ENCODE results near the gene AP5B1.

The AP5B1 gene

GRCh38 chr11:65822776-65823528 lies 42.2 kb upstream of the AP5B1 start:
- CTCF ChIA-PET, result interaction anchor here (0.5 to 1.6 kb wide), 6 partner anchors 28 to 358 kb away, joined by 3 to 9 read pairs (median 4); partner anchors contain the start of gene KAT5
- H3K4me3 ChIP-seq (ENCODE audit: low read depth, low read length), result no peak overlapping the region
- no peaks in the 10 kb centered on the region for H3K4me1 ChIP-seq (ENCODE audit: control insufficient read depth, insufficient read depth, low read length)
- no peaks in the 10 kb centered on the region for H3K36me3 ChIP-seq (ENCODE audit: control insufficient read depth in 2 of 2, insufficient read depth in 1 of 2, low read length in 2 of 2)
- POLR2A ChIA-PET, result interaction anchor here (0.6 kb wide), 1 partner anchor 208 kb away, joined by 4 read pairs; no protein-coding TSS in a partner anchor
- H3K9me3 ChIP-seq (ENCODE audit: control insufficient read depth, insufficient read depth, low read depth, low read length), result no peaks in the 10 kb centered on the region
- H3K27ac ChIP-seq (ENCODE audit: extremely low read depth, low read depth, low read length), result no peak overlapping the region
- TF ChIP-seq ZNF202 (tag by site-specific recombination; IDR thresholded peaks at IDR 0.05; ENCODE audit: borderline replicate concordance), result no peak
- TF ChIP-seq ZNF837 (tag by site-specific recombination; IDR thresholded peaks at IDR 0.05), result no peak
- no peak for TF ChIP-seq ZNF266 (tag by site-specific recombination; IDR thresholded peaks at IDR 0.05; ENCODE audit: low read depth)
- TF ChIP-seq ZBTB49 (tag by site-specific recombination; IDR thresholded peaks at IDR 0.05; ENCODE audit: low read depth), result no peak
- no peak for TF ChIP-seq ZNF664 (tag by site-specific recombination; IDR thresholded peaks at IDR 0.05)
- no peak for TF ChIP-seq ZNF488 (tag by site-specific recombination; IDR thresholded peaks at IDR 0.05)
- TF ChIP-seq MEIS1 (CRISPR knock-in tag; IDR thresholded peaks at IDR 0.05; ENCODE audit: borderline replicate concordance), result no peak
- no peak for TF ChIP-seq ZFP41 (tag by site-specific recombination; IDR thresholded peaks at IDR 0.05; ENCODE audit: borderline replicate concordance)
- TF ChIP-seq HOXD13 (CRISPR knock-in tag; IDR thresholded peaks at IDR 0.05; ENCODE audit: borderline replicate concordance), result no peak
- TF ChIP-seq ZNF529 (tag by site-specific recombination; IDR thresholded peaks at IDR 0.05; ENCODE audit: insufficient replicate concordance), result no peak
- no peak for TF ChIP-seq ZNF138 (tag by site-specific recombination; IDR thresholded peaks at IDR 0.05; ENCODE audit: borderline replicate concordance)
- no peak for TF ChIP-seq ATF2 (tag by site-specific recombination; IDR thresholded peaks at IDR 0.05; ENCODE audit: low read depth)
- TF ChIP-seq ZNF23 (tag by site-specific recombination; IDR thresholded peaks at IDR 0.05; ENCODE audit: borderline replicate concordance), result no peak
- no peak for TF ChIP-seq ZNF37A (tag by site-specific recombination; IDR thresholded peaks at IDR 0.05)

- H3K27ac ChIP-seq (ENCODE audit: extremely low read depth, low read depth, low read length), result no peak overlapping the region
- ChIA-PET POLR2A (no interaction called here), CTCF (interaction anchor here (1.2 kb wide), 1 partner anchor 38 kb away, joined by 7 read pairs; no protein-coding TSS in a partner anchor)
- TF ChIP-seq MEIS1 (CRISPR knock-in tag; IDR thresholded peaks at IDR 0.05; ENCODE audit: borderline replicate concordance) (no peak), ZNF112 (tag by site-specific recombination; IDR thresholded peaks at IDR 0.05) (no peak), INSM2 (tag by site-specific recombination; IDR thresholded peaks at IDR 0.05) (no peak), PBX3 (CRISPR knock-in tag; IDR thresholded peaks at IDR 0.05) (no peak), ZNF692 (tag by site-specific recombination; IDR thresholded peaks at IDR 0.05) (no peak), ZNF214 (tag by site-specific recombination; IDR thresholded peaks at IDR 0.05; ENCODE audit: borderline replicate concordance) (no peak), ZNF677 (tag by site-specific recombination; IDR thresholded peaks at IDR 0.05) (no peak), ZNF354C (tag by site-specific recombination; IDR thresholded peaks at IDR 0.05; ENCODE audit: borderline replicate concordance, low read depth) (no peak), GLI2 (tag by site-specific recombination; IDR thresholded peaks at IDR 0.05; ENCODE audit: borderline replicate concordance, low read depth) (no peak), SP2 (tag by site-specific recombination; IDR thresholded peaks at IDR 0.05) (no peak)
- H3K9me3 ChIP-seq (ENCODE audit: control insufficient read depth, insufficient read depth, low read depth, low read length), result no peaks in the 10 kb centered on the region
- H3K36me3 ChIP-seq (ENCODE audit: control insufficient read depth in 2 of 2, insufficient read depth in 1 of 2, low read length in 2 of 2), result no peaks in the 10 kb centered on the region
- no peaks in the 10 kb centered on the region; the same call in 1 of the 2 replicates for H3K4me1 ChIP-seq (ENCODE audit: control insufficient read depth, insufficient read depth, low read length)
- H3K4me3 ChIP-seq (ENCODE audit: low read depth, low read length), result no peak overlapping the region
Observed at GRCh38 chr11:65821107-65821506, 40.3 kb upstream of the AP5B1 start.

Measured in HEK293 (cell line).